OCI-LY1 (cell line): ENCODE measurements around the gene PACRG.

ENCODE experiments used
- H2AFZ ChIP-seq: fragments of 200-600 bp; sonication (generic), shearing (Covaris generic); 2 replicates; pipeline ENCODE4 v1.6.0; 2014; ENCODE audit warnings: antibody characterized with exemption, mild to moderate bottlenecking, low read length
- H3F3A ChIP-seq: fragments of 200-600 bp; sonication (generic), shearing (Covaris generic); 2 replicates; pipeline ENCODE4 v1.6.0; 2014; ENCODE audit warnings: mild to moderate bottlenecking, antibody characterized with exemption, low read length, moderate library complexity; ENCODE audit not compliant: insufficient read depth
- H3K27ac ChIP-seq: fragments of 200-600 bp; sonication (generic); 2 replicates; pipeline ENCODE4 v1.5.1; 2014; ENCODE audit warnings: low read length, mixed run types, mild to moderate bottlenecking, low read depth; ENCODE audit not compliant: poor library complexity, severe bottlenecking
- H3K27me3 ChIP-seq: fragments of 200-600 bp; sonication (generic); 2 replicates; pipeline ENCODE4 v1.6.0; 2014; ENCODE audit warnings: antibody characterized with exemption, mild to moderate bottlenecking, low read length, moderate library complexity; ENCODE audit not compliant: insufficient read depth
- H3K36me3 ChIP-seq: fragments of 200-600 bp; sonication (generic); 2 replicates; pipeline ENCODE4 v1.6.1; 2014; ENCODE audit warnings: mild to moderate bottlenecking, antibody characterized with exemption, low read length, moderate library complexity, mixed read lengths; ENCODE audit not compliant: insufficient read depth
- H3K4me1 ChIP-seq: fragments of 200-600 bp; sonication (generic); 2 replicates; pipeline ENCODE4 v1.5.1; 2014; ENCODE audit warnings: mild to moderate bottlenecking, low read length, moderate library complexity; ENCODE audit not compliant: insufficient read depth, severe bottlenecking
- H3K4me2 ChIP-seq: fragments of 200-600 bp; sonication (generic), shearing (Covaris generic); 2 replicates; pipeline ENCODE4 v1.6.1; 2014; ENCODE audit warnings: low read length
- H3K4me3 ChIP-seq: fragments of 200-600 bp; sonication (generic); 2 replicates; pipeline ENCODE4 v1.5.1; 2014; ENCODE audit warnings: low read length, low read depth, mild to moderate bottlenecking, mixed read lengths; ENCODE audit not compliant: poor library complexity, severe bottlenecking
- H3K79me2 ChIP-seq: fragments of 200-600 bp; shearing (Covaris generic); 2 replicates; pipeline ENCODE4 v1.6.1; 2016; ENCODE audit warnings: mixed run types, low read length, mixed read lengths; ENCODE audit not compliant: insufficient read depth
- H3K9ac ChIP-seq: fragments of 200-600 bp; sonication (generic), shearing (Covaris generic); 2 replicates; pipeline ENCODE4 v1.6.1; 2014; ENCODE audit warnings: mild to moderate bottlenecking, low read length, mixed read lengths
- H3K9me2 ChIP-seq: fragments of 200-600 bp; sonication (generic), shearing (Covaris generic); 2 replicates; pipeline ENCODE4 v1.6.1; 2014; ENCODE audit warnings: low read depth, mild to moderate bottlenecking, low read length, mixed read lengths
- H3K9me3 ChIP-seq: fragments of 200-600 bp; shearing (Covaris generic); 2 replicates; pipeline ENCODE4 v1.6.1; 2014; ENCODE audit warnings: low read length, mixed read lengths
- H4K20me1 ChIP-seq: fragments of 200-600 bp; sonication (generic), shearing (Covaris generic); 2 replicates; pipeline ENCODE4 v1.6.0; 2016; ENCODE audit warnings: mild to moderate bottlenecking, low read length; ENCODE audit not compliant: insufficient read depth
- CTCF ChIP-seq: fragments of 200-600 bp; sonication (generic), shearing (Covaris generic); IDR thresholded peaks from 2 replicates; pipeline ENCODE4 v1.5.1; 2017; ENCODE audit warnings: mild to moderate bottlenecking, antibody characterized with exemption, low read length, moderate library complexity, mixed read lengths
- EZH2 ChIP-seq: fragments of 200-600 bp; sonication (generic), shearing (Covaris generic); IDR thresholded peaks from 2 replicates; pipeline ENCODE4 v1.8.0; 2017; ENCODE audit warnings: borderline replicate concordance, mixed run types, mild to moderate bottlenecking, antibody characterized with exemption, low read length, moderate library complexity, mixed read lengths

PACRG gene

GRCh38 chr6:163176097-163176496 is 448.3 kb downstream of the PACRG start:
- H3K79me2 ChIP-seq = no peaks in the 10 kb centered on the region
- H3K9ac ChIP-seq = no peak overlapping the region
- no peaks in the 10 kb centered on the region for H4K20me1 ChIP-seq
- no peak overlapping the region for H3K4me2 ChIP-seq
- no peaks in the 10 kb centered on the region for H3K4me1 ChIP-seq
- no peak overlapping the region for H3K27ac ChIP-seq
- H3K36me3 ChIP-seq = no peaks in the 10 kb centered on the region
- no peaks in the 10 kb centered on the region for H3K9me2 ChIP-seq
- H3K4me3 ChIP-seq = no peak overlapping the region
- TF ChIP-seq CTCF = no peak
- no peak for TF ChIP-seq EZH2
- H2AFZ ChIP-seq = no peak overlapping the region
- H3K9me3 ChIP-seq = no peaks in the 10 kb centered on the region
- no peaks in the 10 kb centered on the region for H3K27me3 ChIP-seq
- H3F3A ChIP-seq = no peaks in the 10 kb centered on the region

- Histone ChIP-seq H3K9me3 (no peaks in the 10 kb centered on the region), H4K20me1 (no peaks in the 10 kb centered on the region), H3K36me3 (no peaks in the 10 kb centered on the region), H3K4me3 (no peak overlapping the region), H3K4me1 (no peaks in the 10 kb centered on the region), H3K27me3 (no peaks in the 10 kb centered on the region), H3F3A (no peaks in the 10 kb centered on the region), H2AFZ (no peak overlapping the region), H3K9ac (no peak overlapping the region), H3K4me2 (no peak overlapping the region), H3K79me2 (no peaks in the 10 kb centered on the region), H3K9me2 (no peaks in the 10 kb centered on the region), H3K27ac (no peak overlapping the region)
- TF ChIP-seq EZH2 (no peak), CTCF (no peak)
These were observed 449.2 kb downstream of the PACRG start for GRCh38 chr6:163177007-163177406.

- Histone ChIP-seq H3K4me2 (no peak overlapping the region), H2AFZ (no peak overlapping the region), H3K9me3 (no peaks in the 10 kb centered on the region), H3K79me2 (no peaks in the 10 kb centered on the region), H3K36me3 (no peaks in the 10 kb centered on the region), H3K27me3 (no peaks in the 10 kb centered on the region), H3K4me3 (no peak overlapping the region), H4K20me1 (no peaks in the 10 kb centered on the region), H3K9me2 (no peaks in the 10 kb centered on the region), H3K4me1 (no peaks in the 10 kb centered on the region), H3K27ac (no peak overlapping the region), H3K9ac (no peak overlapping the region), H3F3A (no peaks in the 10 kb centered on the region)
- TF ChIP-seq EZH2 (no peak), CTCF (no peak)
These were observed 450.2 kb downstream of the PACRG start for GRCh38 chr6:163177892-163178420.
